Activated CD4-positive, alpha-beta T cell treated with anti-CD3 and anti-CD28 coated beads for 36 hours (primary cell): Measurements from ENCODE around the gene NAV2. TPM values are rescaled to one million over a fixed set of nuclear protein-coding genes. Genes with fewer than 3 reads are reported as not detected.

Source experiments
- ATAC-seq: fragments of 200-7000 bp; cut with Tn5 transposase; one replicate; pipeline ENCODE4 v1.10.0; 2021; ENCODE audit warnings: mild to moderate bottlenecking, moderate library complexity
- CTCF ChIA-PET: fragments of 350-600 bp; sonication (Branson Sonifier 250); formaldehyde crosslinking; loops from one replicate; lab custom pipeline; 2021; ENCODE audit warnings: antibody characterized with exemption; lab: Charles Lee
- POLR2A ChIA-PET: fragments of 350-600 bp; sonication (Branson Sonifier 250); formaldehyde crosslinking; loops from one replicate; lab custom pipeline; 2021; ENCODE audit warnings: antibody characterized with exemption, inconsistent platforms; lab: Charles Lee
- DNase-seq: peaks from one replicate; pipeline ENCODE4 v3.0.0-alpha.2; 2020
- H3K27ac Mint-ChIP-seq: one replicate; pipeline ENCODE4 v1.8.0; 2021; ENCODE audit warnings: mixed read lengths
- H3K27me3 Mint-ChIP-seq: one replicate; pipeline ENCODE4 v1.8.0; 2021; ENCODE audit warnings: mixed read lengths
- H3K36me3 Mint-ChIP-seq: one replicate; pipeline ENCODE4 v1.8.0; 2021; ENCODE audit warnings: low read depth, mixed read lengths
- H3K4me1 Mint-ChIP-seq: one replicate; pipeline ENCODE4 v1.8.0; 2021; ENCODE audit warnings: mixed read lengths
- H3K4me3 Mint-ChIP-seq: one replicate; pipeline ENCODE4 v1.8.0; 2021; ENCODE audit warnings: mild to moderate bottlenecking, moderate library complexity, mixed read lengths
- H3K9me3 Mint-ChIP-seq: one replicate; pipeline ENCODE4 v1.8.0; 2021; ENCODE audit warnings: low read depth, mixed read lengths
- intact Hi-C, 2 experiments: fragments of 100-400 bp; cut with DNase I in 1 of 2; cut with micrococcal nuclease in 1 of 2; formaldehyde crosslinking; loops; one replicate each; pipeline versions ENCODE4 v1.14.2 to v1.15.1; 2022 to 2024; cut with DNase I, micrococcal nuclease
- total RNA-seq, 2 experiments: library from RNA; stranded (reverse); gene quantifications; one replicate each; pipeline ENCODE4 v1.2.3, GENCODE V29; 2021

NAV2 gene
- total RNA-seq, 2 experiments from 2014 or later: 0.54 to 0.55 TPM

DNA sequence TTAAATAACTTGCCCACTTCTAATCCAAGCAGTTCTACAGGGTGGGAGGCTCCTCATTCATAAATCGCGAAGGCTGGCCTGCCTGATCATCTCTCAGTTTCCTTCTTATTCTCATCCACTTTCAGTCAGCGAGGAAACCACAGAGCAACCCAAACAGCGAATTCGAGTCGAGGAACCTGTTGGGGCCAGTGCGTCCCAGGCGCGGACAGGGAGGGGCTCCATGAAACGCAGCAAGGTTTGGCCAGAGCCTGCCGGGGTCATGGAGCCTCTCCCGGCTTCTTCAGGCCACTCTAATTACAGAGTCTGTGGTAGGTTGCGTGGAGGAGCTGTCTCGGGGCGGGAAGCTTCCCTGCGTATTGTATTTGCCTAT is 741 bp upstream of the NAV2 start:
- no peaks in the 10 kb centered on the region for H3K36me3 Mint-ChIP-seq
- H3K27ac Mint-ChIP-seq: peak overlapping the region; percentile 85
- peak; percentile 46 for ATAC-seq
- H3K4me3 Mint-ChIP-seq: peak overlapping the region; percentile 77
- peak; percentile 69 for DNase-seq
- ChIA-PET POLR2A (interaction anchor here (2.1 kb wide), 1 partner anchor 12 kb away, joined by 5 read pairs; no protein-coding TSS in a partner anchor), CTCF (no interaction called here)
- intact Hi-C loops: loop anchor here (1.0 to 10.0 kb wide), 7 partner anchors 11 to 650 kb away; partner anchors contain the start of genes E2F8 (in 1 of the 2), HTATIP2 (in 1 of the 2) and ZDHHC13 (in 1 of the 2)
- H3K9me3 Mint-ChIP-seq: no peaks in the 10 kb centered on the region
- H3K27me3 Mint-ChIP-seq: peaks cover 33% of the 10 kb centered on the region
- peaks cover 26% of the 10 kb centered on the region for H3K4me1 Mint-ChIP-seq

DNA sequence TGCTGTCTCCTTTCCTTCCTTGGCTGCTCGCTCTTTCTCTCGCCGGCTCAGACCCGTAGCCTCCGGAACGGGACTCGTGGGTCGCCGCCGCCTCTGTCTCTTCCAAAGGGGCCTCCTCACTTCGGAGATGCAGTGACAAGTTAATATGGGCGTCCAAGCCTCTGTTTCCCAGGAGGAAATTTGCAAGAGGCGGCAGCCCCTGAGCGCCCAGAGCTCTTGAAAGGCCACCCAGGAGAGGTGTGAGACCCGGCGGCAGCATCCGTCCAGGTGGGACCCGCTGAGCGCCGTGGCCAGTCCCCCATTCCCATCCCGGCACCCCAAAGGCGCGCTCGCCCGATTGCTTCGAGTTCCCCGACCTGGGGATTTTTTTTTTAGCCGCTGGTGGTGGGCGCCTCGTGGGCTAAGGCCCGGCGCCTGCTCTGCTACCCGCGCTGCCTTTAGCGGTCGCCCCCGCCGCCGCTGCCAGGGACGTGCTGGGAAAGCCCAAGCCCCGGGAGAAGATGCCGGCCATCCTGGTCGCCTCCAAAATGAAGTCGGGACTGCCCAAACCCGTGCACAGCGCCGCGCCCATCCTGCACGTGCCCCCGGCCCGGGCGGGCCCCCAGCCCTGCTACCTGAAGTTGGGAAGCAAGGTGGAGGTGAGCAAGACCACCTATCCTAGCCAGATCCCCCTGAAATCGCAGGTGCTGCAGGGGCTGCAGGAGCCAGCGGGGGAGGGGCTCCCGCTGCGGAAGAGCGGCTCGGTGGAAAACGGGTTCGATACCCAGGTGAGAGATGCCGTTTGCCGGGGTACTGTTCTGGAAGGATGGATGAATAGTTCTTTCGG is 772 bp downstream of the NAV2 start:
- POLR2A ChIA-PET: interaction anchor here (2.1 kb wide), 1 partner anchor 11 kb away, joined by 5 read pairs; no protein-coding TSS in a partner anchor

DNA sequence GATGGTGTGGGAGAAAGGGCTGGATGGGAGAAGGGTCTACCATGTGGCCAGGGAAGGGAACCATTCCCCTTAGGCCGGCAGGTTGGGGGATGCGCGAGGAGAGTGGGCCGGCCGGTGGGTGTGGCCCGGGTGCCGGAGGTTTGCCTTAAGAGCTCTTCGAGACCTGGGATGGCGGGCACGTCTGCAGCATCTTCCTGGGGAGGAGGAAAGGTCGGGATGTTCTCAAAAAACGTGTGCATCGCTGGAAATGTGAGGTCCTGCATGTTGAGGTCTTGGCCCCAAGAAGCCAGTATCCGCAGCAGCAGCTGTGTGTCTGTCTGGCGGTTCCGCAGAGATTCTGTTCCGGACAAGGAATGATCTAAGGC is 1.4 kb downstream of the NAV2 start:
- POLR2A ChIA-PET: no interaction called here
- no peaks in the 10 kb centered on the region for H3K9me3 Mint-ChIP-seq
- peaks cover 40% of the 10 kb centered on the region for H3K27me3 Mint-ChIP-seq
- peak overlapping the region; percentile 38 for H3K4me3 Mint-ChIP-seq
- CTCF ChIA-PET: interaction anchor here (1.0 to 1.1 kb wide), 2 partner anchors 10 to 26 kb away, joined by 3 read pairs; no protein-coding TSS in a partner anchor
- H3K27ac Mint-ChIP-seq: no peak overlapping the region
- DNase-seq (peak; percentile 6), ATAC-seq (no peak)
- H3K36me3 Mint-ChIP-seq: no peaks in the 10 kb centered on the region
- peaks cover 26% of the 10 kb centered on the region for H3K4me1 Mint-ChIP-seq
- intact Hi-C loops: loop anchor here (5.0 to 10.0 kb wide), 2 partner anchors 269 to 648 kb away; partner anchors contain the start of gene HTATIP2 (in 1 of the 2)

More for the DNA sequence above, 772 bp downstream of the NAV2 start:
- H3K36me3 Mint-ChIP-seq: no peaks in the 10 kb centered on the region
- intact Hi-C loops: loop anchor here (1.0 to 10.0 kb wide), 5 partner anchors 10 to 649 kb away; partner anchors contain the start of genes E2F8 (in 1 of the 2) and HTATIP2 (in 1 of the 2)
- H3K9me3 Mint-ChIP-seq: no peaks in the 10 kb centered on the region
- peaks cover 40% of the 10 kb centered on the region for H3K27me3 Mint-ChIP-seq
- H3K4me3 Mint-ChIP-seq: peak overlapping the region; percentile 67
- ATAC-seq (no peak), DNase-seq (peak; percentile 7)
- H3K4me1 Mint-ChIP-seq: peaks cover 26% of the 10 kb centered on the region
- H3K27ac Mint-ChIP-seq: peak overlapping the region; percentile 39
- CTCF ChIA-PET: no interaction called here

DNA sequence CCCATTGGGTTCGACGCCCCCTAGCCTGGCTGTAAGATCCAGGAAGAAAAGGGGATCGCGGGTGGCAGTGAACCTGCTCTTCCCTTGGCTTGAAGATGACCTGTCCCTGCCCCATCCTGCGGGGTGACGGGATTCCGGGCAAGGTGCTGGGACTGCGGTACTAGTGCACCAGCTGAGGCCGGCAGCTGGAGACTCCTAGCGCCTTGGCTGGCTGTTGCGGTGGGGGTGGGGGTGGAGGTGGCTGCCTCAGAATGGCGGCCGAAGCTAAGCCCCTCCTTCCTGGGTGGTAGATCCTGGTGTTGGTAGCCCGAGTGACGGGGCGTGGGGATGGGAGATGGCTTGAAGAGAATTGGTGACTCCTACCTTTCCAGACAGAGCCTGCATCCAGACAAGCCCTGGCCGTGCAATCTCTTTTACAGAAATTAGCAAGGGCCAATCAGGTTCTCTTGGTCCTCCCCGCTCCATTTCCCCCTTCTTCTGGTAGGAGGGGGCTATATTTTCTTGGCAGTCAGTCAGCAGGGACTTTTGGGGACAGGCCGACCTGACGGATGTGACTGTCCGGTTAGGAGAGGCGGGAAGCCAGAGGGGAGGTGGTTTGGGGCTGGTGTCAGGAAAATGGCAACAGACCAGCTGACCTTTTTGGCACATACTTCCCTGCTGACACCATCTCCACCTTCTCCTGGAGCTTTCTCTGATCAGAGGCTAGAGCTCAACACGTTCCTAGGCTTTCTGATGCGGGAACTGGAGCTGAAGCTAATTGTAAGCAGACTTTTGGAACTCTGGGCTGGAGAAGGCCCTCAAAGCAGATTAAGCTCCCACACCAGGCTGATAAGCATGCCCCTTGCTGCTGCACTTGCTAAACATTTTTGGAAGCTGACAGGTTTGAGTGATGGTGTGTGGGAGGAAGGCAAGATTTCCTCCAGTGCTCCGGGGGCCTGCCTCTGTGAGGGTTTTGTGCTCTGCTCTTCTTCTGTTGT is 2.0 kb downstream of the NAV2 start:
- DNase-seq (peak; percentile 16), ATAC-seq (no peak)
- H3K4me1 Mint-ChIP-seq: peaks cover 26% of the 10 kb centered on the region
- ChIA-PET POLR2A (no interaction called here), CTCF (interaction anchor here (0.6 to 1.1 kb wide), 3 partner anchors 9 to 150 kb away, joined by 3 read pairs; no protein-coding TSS in a partner anchor)
- H3K36me3 Mint-ChIP-seq: no peaks in the 10 kb centered on the region
- intact Hi-C loops: loop anchor here (5.0 to 10.0 kb wide), 2 partner anchors 270 to 648 kb away; partner anchors contain the start of gene HTATIP2 (in 1 of the 2)
- no peaks in the 10 kb centered on the region for H3K9me3 Mint-ChIP-seq
- no peak overlapping the region for H3K27ac Mint-ChIP-seq
- peaks cover 40% of the 10 kb centered on the region for H3K27me3 Mint-ChIP-seq
- H3K4me3 Mint-ChIP-seq: peak overlapping the region; percentile 38

DNA sequence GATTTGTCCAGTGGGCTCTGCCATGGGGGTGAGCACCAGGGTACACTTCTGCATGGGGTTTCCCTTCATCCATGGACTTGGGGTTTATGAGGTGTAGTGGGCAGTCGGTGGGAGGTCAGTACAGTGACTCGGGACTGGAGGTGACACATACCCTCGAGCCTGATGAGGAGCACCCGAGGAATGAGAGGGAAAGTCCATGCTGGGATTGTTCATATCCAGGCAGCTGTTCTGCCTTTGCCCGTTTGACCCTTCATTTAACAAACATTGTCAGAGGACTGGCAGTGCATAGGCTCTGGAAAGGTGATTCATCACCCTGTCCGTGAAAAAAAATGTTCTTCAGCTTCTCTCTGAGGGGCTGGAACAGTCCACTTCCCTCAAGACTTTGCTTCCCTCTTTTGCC is 2.7 kb downstream of the NAV2 start:
- Mint-ChIP-seq H3K36me3 (no peaks in the 10 kb centered on the region), H3K4me1 (peaks cover 26% of the 10 kb centered on the region), H3K9me3 (no peaks in the 10 kb centered on the region), H3K27me3 (peaks cover 40% of the 10 kb centered on the region), H3K27ac (no peak overlapping the region), H3K4me3 (no peak overlapping the region)
- DNase-seq (no peak), ATAC-seq (no peak)
- POLR2A ChIA-PET: no interaction called here
- intact Hi-C loops: loop anchor here in 1 of 2 experiments (10.0 kb wide), 1 partner anchor 271 kb away; no protein-coding TSS in a partner anchor
- CTCF ChIA-PET: interaction anchor here (0.6 kb wide), 1 partner anchor 150 kb away, joined by 3 read pairs; no protein-coding TSS in a partner anchor

DNA sequence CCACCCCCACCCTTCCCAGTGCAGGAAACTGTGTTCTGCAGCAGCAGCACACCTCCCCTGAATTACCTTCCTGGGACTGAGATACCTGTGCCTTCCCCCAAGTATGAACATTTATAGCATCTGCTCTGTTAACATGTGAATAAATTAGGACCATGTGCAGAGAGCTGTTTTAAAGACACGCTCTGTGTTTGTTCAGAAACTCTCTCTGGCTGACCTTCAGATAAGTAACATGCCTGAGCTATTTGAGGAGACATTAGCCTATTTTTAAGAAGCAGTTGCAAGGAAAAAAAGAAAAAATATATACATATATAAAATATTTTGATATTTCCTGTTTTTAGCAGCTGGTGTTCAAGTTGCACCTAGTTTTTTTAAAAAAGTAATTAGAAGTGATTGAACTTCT is 5.4 kb downstream of the NAV2 start:
- intact Hi-C loops: loop anchor here in 1 of 2 experiments (10.0 kb wide), 1 partner anchor 273 kb away; no protein-coding TSS in a partner anchor
- H3K4me1 Mint-ChIP-seq: peaks cover 21% of the 10 kb centered on the region
- ChIA-PET CTCF (no interaction called here), POLR2A (no interaction called here)
- H3K9me3 Mint-ChIP-seq: no peaks in the 10 kb centered on the region
- ATAC-seq (no peak), DNase-seq (no peak)
- no peak overlapping the region for H3K27ac Mint-ChIP-seq
- H3K4me3 Mint-ChIP-seq: no peak overlapping the region
- H3K36me3 Mint-ChIP-seq: no peaks in the 10 kb centered on the region
- H3K27me3 Mint-ChIP-seq: peaks cover 37% of the 10 kb centered on the region

DNA sequence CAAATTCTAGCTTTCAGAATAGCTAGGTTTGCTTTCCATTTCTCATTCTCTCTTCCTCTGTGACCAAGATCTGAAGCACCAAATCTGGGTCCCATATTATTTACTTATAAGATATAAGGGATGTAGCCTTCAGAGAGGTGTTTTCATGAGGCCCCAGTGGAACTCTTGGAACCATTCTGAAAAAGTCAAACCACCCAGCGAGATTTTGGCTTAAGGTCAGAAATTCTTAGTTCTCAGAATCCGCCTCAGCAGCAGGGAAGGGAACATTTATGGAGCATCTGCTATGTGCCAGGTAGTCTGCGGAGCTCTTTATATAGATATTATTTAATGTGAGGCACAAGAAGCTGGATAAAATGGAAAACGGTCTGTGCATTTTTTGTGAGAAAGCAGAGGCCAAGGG is 6.3 kb downstream of the NAV2 start:
- intact Hi-C loops: loop anchor here in 1 of 2 experiments (10.0 kb wide), 1 partner anchor 274 kb away; no protein-coding TSS in a partner anchor
- H3K4me1 Mint-ChIP-seq: peaks cover 23% of the 10 kb centered on the region
- H3K36me3 Mint-ChIP-seq: no peaks in the 10 kb centered on the region
- POLR2A ChIA-PET: no interaction called here
- H3K4me3 Mint-ChIP-seq: no peak overlapping the region
- H3K9me3 Mint-ChIP-seq: no peaks in the 10 kb centered on the region
- H3K27ac Mint-ChIP-seq: no peak overlapping the region
- peaks cover 31% of the 10 kb centered on the region for H3K27me3 Mint-ChIP-seq
- DNase-seq (no peak), ATAC-seq (no peak)
- CTCF ChIA-PET: interaction anchor here (0.8 kb wide), 1 partner anchor 83 kb away, joined by 3 read pairs; no protein-coding TSS in a partner anchor

DNA sequence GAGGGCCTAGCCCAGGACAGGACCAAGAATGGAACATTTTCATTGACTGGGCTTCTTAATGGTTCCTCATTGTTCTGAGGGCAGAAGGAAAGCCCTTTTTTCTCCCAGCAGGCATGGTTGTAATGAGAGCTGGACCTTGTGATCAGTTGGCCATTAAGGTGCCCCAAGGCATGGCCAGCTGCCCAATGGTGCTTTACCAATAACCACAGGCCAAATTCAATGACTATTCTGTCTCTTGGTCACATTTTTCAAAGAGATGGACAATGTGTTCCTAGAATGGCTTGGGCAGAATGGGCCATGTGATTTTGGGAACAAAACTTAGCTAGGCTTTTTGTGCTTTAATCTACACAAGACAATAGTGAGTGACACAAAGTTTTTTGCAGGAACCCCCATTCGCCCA is 7.3 kb downstream of the NAV2 start:
- intact Hi-C loops: loop anchor here in 1 of 2 experiments (10.0 kb wide), 1 partner anchor 275 kb away; no protein-coding TSS in a partner anchor
- peaks cover 23% of the 10 kb centered on the region for H3K4me1 Mint-ChIP-seq
- DNase-seq: no peak

DNA sequence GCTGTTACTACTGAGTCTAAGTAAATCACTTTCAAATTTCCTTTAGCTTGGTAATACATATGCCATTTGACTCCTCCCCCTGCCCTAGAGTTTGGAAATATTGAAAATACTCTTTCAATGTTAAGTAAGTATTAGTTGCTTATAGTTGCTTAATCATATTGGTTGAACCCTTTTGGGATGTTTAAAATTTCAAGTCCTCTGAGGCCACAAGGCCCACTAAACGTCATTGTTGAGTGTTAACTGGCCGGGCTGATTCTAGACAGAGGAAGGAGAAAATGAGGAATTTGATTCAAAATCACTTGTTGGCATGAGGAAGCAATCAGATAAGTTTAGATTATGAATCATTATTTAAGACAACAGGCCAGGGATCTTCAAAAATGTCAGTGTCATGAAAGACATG is 8.5 kb downstream of the NAV2 start:
- H3K9me3 Mint-ChIP-seq: no peaks in the 10 kb centered on the region
- H3K4me3 Mint-ChIP-seq: no peak overlapping the region
- intact Hi-C loops: no loop called here
- ATAC-seq: no peak
- no peak overlapping the region for H3K27ac Mint-ChIP-seq
- ChIA-PET CTCF (interaction anchor here (1.0 to 1.1 kb wide), 2 partner anchors 15 to 94 kb away, joined by 3 to 4 read pairs; no protein-coding TSS in a partner anchor), POLR2A (no interaction called here)
- no peaks in the 10 kb centered on the region for H3K36me3 Mint-ChIP-seq
- DNase-seq: no peak
- H3K4me1 Mint-ChIP-seq: peaks cover 21% of the 10 kb centered on the region
- peaks cover 12% of the 10 kb centered on the region for H3K27me3 Mint-ChIP-seq

More for the DNA sequence above, 7.3 kb downstream of the NAV2 start:
- Mint-ChIP-seq H3K27ac (no peak overlapping the region), H3K36me3 (no peaks in the 10 kb centered on the region), H3K9me3 (no peaks in the 10 kb centered on the region), H3K27me3 (peaks cover 22% of the 10 kb centered on the region), H3K4me3 (no peak overlapping the region)
- ATAC-seq: no peak
- POLR2A ChIA-PET: no interaction called here
- CTCF ChIA-PET: no interaction called here

DNA sequence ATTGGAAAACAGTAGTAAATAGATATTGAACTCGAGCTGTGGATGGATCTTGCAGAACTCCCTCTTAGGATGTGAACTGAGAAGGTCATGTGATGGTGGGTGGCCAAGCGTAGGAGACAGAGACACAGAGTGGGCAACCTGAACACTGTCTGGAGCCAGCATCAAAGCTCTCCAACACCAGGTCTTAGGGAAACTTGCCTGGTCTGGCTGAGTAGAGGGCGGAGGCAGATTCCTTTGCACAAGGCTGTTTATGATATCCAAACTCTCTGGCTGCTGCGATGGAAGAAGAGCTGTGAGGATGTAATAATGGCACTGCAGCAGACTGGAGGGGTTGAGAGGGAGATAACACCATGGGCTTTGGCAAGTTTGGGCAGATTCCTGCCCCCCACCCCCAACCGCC is 10.1 kb downstream of the NAV2 start:
- Mint-ChIP-seq H3K4me3 (no peak overlapping the region), H3K9me3 (no peaks in the 10 kb centered on the region), H3K36me3 (no peaks in the 10 kb centered on the region), H3K27ac (no peak overlapping the region), H3K27me3 (peaks cover 2% of the 10 kb centered on the region), H3K4me1 (peaks cover 21% of the 10 kb centered on the region)
- ATAC-seq (no peak), DNase-seq (no peak)
- intact Hi-C loops: loop anchor here (1.0 kb wide), 2 partner anchors 9 to 10 kb away; partner anchors contain the start of gene NAV2 (in 1 of the 2)
- POLR2A ChIA-PET: interaction anchor here (0.7 kb wide), 1 partner anchor 280 kb away, joined by 3 read pairs; no protein-coding TSS in a partner anchor
- CTCF ChIA-PET: interaction anchor here (0.9 to 1.6 kb wide), 2 partner anchors 15 to 21 kb away, joined by 3 to 6 read pairs; no protein-coding TSS in a partner anchor
